Lower lobe of right lung (tissue), 2 donors: Measurements from ENCODE around the gene COCH. TPM values are rescaled to one million over a fixed set of nuclear protein-coding genes. Genes with fewer than 3 reads are reported as not detected.

ENCODE experiments used
- ATAC-seq, 2 donors: fragments of 200-7000 bp; cut with Tn5 transposase; one replicate each; pipeline ENCODE4 v1.9.1; 2020 to 2022; ENCODE audit warnings: mild to moderate bottlenecking in 2 of 2, moderate library complexity in 2 of 2
- DNase-seq: peaks from one replicate; pipeline ENCODE4 v3.0.0-alpha.2; 2020
- H3K27ac ChIP-seq: fragments of 200-600 bp; one replicate; pipeline ENCODE4 v1.8.0; 2022
- H3K27me3 ChIP-seq: fragments of 200-600 bp; one replicate; pipeline ENCODE4 v1.8.0; 2022; ENCODE audit warnings: low read depth
- H3K36me3 ChIP-seq: fragments of 200-600 bp; one replicate; pipeline ENCODE4 v1.8.0; 2022; ENCODE audit warnings: mild to moderate bottlenecking
- H3K4me1 ChIP-seq: fragments of 200-600 bp; one replicate; pipeline ENCODE4 v1.8.0; 2022
- H3K4me3 ChIP-seq: fragments of 200-600 bp; one replicate; pipeline ENCODE4 v1.8.0; 2022; ENCODE audit warnings: mild to moderate bottlenecking
- H3K9me3 ChIP-seq: fragments of 200-600 bp; one replicate; pipeline ENCODE4 v1.8.0; 2022
- CTCF ChIP-seq: fragments of 200-600 bp; IDR thresholded peaks from one replicate; pipeline ENCODE4 v1.8.0; 2022; ENCODE audit warnings: antibody characterized with exemption, mild to moderate bottlenecking
- intact Hi-C: fragments of 100-400 bp; cut with DNase I; formaldehyde crosslinking; loops from one replicate; pipeline ENCODE4 v1.11.0; 2022
- total RNA-seq: library from RNA; stranded (reverse); fragmentation: NEBNext Ultra II Directional; extraction: Animal tissue kit (Norgen Biotek cat#: 25700); gene quantifications from one replicate; pipeline ENCODE4 v1.2.1, GENCODE V29; 2021
- donor health status: DM: no; HTN: yes; CAD: no; lungs with severe emphysema.

The COCH gene
- total RNA-seq, 1 donor from 2014 or later = 0.50 TPM

- no peaks in the 10 kb centered on the region for H3K4me1 ChIP-seq
- intact Hi-C loops = no loop called here
- no peaks in the 10 kb centered on the region for H3K9me3 ChIP-seq
- H3K4me3 ChIP-seq = no peak overlapping the region
- ATAC-seq (no peak), DNase-seq (no peak)
- no peak overlapping the region for H3K27ac ChIP-seq
- peaks cover 81% of the 10 kb centered on the region for H3K36me3 ChIP-seq
- no peaks in the 10 kb centered on the region for H3K27me3 ChIP-seq
- no peak for TF ChIP-seq CTCF
Observed at GRCh38 chr14:30908826-30909225, 34.5 kb downstream of the COCH start.

DNA sequence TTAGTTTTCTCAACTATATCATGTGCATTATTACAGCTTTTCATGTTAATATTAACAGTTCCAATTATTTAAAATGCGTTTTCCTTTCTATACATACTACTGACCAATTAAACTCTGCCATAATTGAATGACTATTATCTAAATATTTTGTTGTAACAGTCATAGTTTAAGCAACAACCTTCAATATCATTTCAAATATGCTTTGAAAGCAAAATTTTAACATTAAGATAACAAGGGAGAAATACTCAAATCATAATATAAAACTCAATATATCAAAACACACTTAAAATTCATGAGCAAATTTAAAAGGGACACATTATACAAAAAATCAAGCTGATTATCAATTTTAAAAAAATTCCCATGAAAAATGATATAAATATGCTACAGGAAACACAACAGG, 40.5 kb downstream of the COCH start:
- H3K4me3 ChIP-seq = no peak overlapping the region
- intact Hi-C loops = no loop called here
- no peak overlapping the region for H3K27ac ChIP-seq
- H3K4me1 ChIP-seq = no peaks in the 10 kb centered on the region
- no peaks in the 10 kb centered on the region for H3K27me3 ChIP-seq
- H3K36me3 ChIP-seq = peaks cover 25% of the 10 kb centered on the region
- no peak for DNase-seq
- no peak for TF ChIP-seq CTCF
- no peaks in the 10 kb centered on the region for H3K9me3 ChIP-seq
- ATAC-seq = no peak

GRCh38 chr14:30915596-30915995, 41.2 kb downstream of the COCH start:
- Histone ChIP-seq H3K27ac (no peak overlapping the region), H3K4me3 (no peak overlapping the region), H3K9me3 (no peaks in the 10 kb centered on the region), H3K36me3 (peaks cover 18% of the 10 kb centered on the region), H3K27me3 (no peaks in the 10 kb centered on the region), H3K4me1 (no peaks in the 10 kb centered on the region)
- DNase-seq = no peak
- ATAC-seq = no peak
- TF ChIP-seq CTCF = no peak
- intact Hi-C loops = no loop called here

DNA sequence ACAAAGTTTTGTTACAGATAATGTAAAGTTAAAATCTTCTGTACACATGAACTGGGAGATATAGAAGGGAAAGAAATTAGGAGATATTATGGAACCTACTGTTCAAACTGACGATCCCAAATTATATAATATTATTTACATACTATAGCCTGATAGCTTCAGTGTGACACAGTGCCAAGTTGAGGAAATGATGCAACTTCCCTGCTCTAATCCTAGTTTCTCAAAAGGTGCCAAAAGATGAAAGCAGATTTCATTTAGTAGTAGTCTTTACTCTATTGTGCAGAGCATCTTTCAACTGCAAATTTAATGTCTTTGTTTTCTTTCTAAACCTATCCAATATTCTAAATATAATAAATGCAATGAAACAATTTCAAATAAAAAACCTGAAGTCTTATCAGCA, 46.9 kb downstream of the COCH start:
- ATAC-seq (no peak), DNase-seq (no peak)
- intact Hi-C loops = no loop called here
- H3K36me3 ChIP-seq = peaks cover 11% of the 10 kb centered on the region
- H3K27me3 ChIP-seq = no peaks in the 10 kb centered on the region
- H3K4me3 ChIP-seq = no peak overlapping the region
- H3K9me3 ChIP-seq = no peaks in the 10 kb centered on the region
- no peak for TF ChIP-seq CTCF
- H3K4me1 ChIP-seq = no peaks in the 10 kb centered on the region
- H3K27ac ChIP-seq = no peak overlapping the region

DNA sequence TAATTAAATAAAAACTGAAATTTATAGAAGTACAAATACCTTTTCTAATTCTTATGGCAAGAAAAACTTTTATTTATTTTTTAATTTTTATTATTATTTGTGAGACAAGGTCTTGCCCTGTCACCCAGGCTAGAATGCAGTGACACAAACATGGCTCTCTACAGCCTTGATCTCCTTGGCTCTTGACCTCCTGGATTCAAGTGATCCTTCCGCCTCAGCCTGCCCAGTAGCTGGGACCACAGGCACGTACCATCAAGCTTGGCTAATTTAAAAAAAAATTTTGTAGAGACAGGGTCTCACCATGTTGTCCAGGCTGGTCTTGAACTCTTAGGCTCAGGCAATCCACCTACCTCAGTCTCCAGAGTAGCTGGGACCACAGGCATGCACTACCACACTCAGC, 47.4 kb downstream of the COCH start:
- Histone ChIP-seq H3K4me3 (no peak overlapping the region), H3K9me3 (no peaks in the 10 kb centered on the region), H3K36me3 (peaks cover 11% of the 10 kb centered on the region), H3K27me3 (no peaks in the 10 kb centered on the region), H3K27ac (no peak overlapping the region), H3K4me1 (no peaks in the 10 kb centered on the region)
- DNase-seq (no peak), ATAC-seq (no peak)
- intact Hi-C loops = no loop called here
- TF ChIP-seq CTCF = no peak

DNA sequence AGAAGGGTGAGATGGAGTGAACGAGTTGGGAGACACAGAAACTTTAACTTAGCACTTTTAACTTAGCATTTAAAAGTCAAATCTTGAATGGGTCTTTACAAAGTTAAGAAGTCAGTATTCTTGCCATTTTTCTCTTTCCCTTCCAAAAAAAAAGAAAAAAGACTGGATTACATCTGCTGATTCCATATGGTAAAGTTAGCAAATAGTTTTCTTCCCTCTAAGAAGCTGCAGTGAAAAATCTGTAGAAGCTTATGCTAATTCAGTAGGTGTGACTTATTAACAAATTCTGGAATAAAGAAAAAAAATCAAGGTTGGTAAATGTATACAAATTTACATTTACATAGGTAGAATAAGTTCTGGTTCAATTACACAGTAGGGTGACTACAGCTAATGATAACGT, 50.9 kb downstream of the COCH start:
- H3K27ac ChIP-seq = no peak overlapping the region
- ATAC-seq (no peak), DNase-seq (no peak)
- no peaks in the 10 kb centered on the region for H3K27me3 ChIP-seq
- TF ChIP-seq CTCF = no peak
- H3K36me3 ChIP-seq = peaks cover 11% of the 10 kb centered on the region
- intact Hi-C loops = no loop called here
- no peaks in the 10 kb centered on the region for H3K9me3 ChIP-seq
- no peak overlapping the region for H3K4me3 ChIP-seq
- no peaks in the 10 kb centered on the region for H3K4me1 ChIP-seq
